ENCODE data around the gene IKZF5. TPM values are rescaled to one million over a fixed set of nuclear protein-coding genes. Genes with fewer than 3 reads are reported as not detected.

Gene IKZF5
- total RNA-seq, 1 donor from 2014 or later, result 13.4 TPM

DNA sequence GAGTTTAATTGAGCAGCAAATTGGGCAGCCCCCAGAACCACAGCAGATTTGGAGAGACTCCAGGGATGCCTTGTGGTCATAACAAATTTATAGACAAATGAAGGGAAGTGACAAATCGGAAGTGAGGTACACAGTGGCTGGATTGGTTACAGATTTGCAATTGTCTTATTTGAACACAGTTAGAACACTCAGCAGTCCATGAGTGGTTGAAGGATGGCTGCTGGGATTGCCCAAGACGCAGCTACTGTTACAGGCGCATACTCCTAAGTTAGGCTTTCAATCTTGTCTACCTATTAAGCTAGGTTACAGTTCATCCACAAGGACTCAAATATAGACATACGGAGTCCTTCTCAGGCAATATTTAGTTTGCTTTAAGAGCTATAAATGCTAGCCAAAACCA, 7.6 kb upstream of the IKZF5 start:
- DNase-seq, result no peak

DNA sequence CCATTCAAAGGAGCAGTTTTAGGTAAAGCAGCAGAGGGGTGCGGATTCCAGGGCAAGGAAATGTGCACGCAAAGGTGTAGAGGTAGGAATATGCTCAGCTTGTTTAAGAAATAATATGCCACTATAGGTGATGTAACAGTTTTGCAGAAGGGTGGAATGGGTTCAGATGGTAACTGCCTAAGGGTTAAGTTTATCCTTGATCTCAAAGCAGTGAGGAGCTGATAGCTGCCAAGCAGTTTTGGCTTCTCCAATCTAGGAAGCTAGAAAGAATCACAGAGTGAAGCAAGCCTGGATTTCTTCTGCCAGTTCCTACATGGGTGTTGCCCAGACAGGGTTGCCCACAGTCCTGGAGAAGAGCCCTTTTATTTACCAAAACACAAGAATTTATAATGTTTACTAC, 6.2 kb upstream of the IKZF5 start:
- DNase-seq, result no peak

DNA sequence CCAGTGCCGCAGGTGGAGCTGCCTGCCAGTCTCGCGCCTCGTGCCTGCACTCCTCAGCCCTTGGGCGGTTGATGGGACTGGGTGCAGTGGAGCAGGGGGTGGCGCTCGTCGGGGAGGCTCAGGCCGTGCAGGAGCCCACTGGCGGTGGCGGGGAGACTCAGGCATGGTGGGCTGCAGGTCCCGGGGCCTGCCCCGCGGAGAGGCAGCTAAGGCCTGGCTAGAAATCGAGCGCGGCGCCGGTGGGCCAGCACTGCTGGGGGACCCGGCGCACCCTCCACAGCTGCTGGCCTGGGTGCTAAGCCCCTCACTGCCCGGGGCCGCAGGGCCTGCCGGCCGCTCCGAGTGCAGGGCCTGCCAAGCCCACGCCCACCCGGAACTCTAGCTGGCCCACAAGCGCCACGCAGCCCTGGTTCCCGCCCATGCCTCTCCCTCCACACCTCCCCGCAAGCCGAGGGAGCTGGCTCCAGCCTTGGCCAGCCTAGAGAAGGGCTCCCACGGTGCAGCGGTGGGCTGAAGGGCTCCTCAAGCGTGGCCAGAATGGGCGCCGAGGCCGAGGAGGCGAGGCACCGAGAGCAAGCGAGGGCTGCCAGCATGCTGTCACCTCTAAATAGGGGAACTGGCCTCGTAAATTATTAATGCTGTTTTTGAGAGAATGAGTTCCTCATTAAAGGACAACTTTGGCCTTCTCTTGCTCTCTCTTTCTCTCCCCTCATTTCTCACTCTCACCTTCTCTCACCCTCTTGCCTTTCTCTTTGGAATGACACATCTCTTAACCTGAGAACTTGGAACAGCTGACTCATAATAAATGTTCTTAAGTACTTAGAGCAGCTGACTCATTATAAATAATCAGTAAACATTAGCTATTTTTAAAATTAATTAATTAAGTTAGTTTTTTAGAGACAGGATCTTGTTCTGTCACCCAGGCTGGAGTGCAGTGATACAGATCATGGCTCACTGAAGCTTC, 5.1 kb upstream of the IKZF5 start:
- no peak for DNase-seq

DNA sequence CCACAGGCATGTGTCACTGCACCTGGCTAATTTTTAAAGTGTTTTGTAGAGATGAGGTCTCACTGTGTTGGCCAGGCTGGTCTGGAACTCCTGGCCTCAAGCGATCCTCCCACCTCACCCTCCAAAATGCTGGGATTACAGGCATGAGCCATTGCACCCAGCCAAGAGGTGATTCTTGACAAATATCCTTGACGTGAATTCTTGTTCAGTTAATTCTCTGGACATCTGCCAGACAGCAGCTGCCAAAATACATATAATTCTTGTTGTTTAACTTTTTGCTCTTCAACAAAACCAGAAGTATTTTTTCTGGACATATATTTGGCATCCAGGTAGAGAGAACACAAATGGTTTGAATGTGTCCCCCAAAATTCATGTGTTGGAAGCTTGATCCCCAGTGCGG, 3.4 kb upstream of the IKZF5 start:
- no peak for DNase-seq

DNA sequence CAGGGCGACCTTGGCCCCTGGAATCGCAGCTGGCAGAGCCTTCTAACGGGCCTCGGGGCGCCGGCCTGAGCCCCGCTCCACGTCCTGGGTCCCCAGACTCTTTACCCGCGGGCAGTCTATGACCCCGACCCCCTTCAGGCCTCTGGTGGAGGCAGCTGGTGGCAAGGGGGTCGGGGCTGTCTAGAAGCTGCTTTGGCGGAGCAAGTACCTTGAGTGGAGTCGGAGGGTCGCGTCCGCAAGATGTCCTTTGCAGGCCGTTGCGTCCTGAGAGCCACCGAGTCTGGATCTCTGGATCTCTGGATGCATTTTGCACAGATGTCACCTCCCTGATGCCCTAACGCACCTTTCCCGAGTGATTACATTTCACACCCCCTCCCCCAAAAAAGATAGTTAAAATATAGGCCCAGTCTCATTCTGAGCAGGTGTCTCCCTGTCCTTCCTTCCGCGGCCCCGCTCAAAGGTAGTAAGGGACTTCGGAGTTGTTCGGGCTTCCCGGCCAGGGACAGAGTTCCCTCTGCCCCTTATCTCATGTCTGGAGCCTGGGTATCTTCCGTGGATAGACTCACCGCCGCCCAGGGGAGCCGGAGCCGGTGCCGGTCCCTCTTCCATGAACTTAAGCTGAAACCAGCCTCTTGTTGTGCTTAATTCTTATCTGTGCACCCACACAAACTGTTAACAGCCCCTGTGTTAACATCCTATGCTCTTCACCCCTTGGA, 668 bp upstream of the IKZF5 start:
- peak; percentile 34 for DNase-seq

DNA sequence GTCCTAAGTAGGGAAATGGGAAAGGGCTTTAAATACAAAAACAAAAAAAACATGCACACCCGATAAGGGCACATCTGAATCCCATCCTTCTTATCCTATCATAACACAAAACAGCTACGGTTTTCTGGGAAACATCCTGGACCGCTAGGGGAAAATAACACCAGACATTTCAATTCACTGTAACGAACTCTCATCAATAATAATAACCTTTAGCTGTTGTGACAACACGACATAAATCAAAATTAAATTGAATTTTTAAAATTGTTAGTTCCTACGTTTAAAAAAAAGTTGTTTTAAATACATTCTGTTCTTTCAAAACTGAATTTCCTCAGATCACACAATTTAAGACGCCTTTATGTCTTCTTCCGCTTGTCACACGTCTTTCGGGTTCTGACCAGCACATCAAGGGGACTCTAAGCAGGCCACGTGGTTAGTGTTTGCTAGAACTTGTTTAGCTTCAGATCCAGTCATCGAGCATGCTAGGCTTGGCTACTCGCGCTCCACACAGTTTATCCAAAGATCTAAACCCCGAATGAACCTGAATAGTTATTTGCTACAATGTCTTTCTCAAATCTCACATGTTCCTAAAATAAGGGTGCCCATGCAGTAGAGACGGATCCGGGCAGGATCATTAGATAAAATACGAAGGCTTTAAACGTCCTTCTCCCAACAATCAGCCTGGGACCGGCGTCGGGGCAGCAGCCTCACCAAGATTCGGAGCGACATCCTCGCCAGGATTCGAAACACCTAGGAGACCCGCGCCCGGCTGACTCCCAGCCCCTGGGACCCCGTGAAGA, 839 bp downstream of the IKZF5 start:
- no peak for DNase-seq

DNA sequence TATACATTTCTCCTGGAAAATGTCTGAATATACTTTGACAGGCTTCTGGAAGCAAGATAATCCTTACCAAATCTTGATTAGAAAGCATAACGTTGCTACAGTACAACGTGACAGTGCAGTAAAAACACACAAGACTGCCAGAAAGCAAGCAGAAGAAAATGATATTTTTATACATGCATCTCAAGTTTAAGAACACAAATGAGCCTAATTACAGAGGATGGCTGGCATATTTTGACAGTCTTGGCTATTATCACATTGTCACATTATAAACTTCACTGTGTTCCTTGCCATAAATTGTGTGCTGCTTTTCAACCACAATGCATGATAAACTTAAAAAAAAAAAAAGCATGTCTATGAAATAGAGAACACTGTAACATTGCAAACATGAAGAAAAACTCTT, 4.3 kb downstream of the IKZF5 start:
- no peak for DNase-seq

DNA sequence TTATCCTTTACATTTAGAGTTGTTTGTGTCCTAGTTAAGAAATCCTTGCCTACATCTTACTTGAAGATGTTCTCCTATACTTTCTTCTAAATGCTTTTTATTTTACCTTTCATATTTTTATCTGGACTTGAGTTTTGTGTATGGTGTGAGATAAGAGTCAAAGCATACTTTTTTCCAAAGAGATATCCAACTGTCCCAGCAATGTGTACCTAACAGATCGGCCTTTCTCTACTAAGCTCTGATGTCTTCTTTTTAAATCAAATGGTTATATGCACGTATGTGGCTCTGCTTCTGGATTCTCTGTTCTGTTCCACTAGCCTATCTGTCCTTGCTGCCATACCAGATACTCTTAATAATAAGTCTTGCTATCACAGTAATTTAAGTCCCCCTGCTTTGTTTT, 7.2 kb downstream of the IKZF5 start:
- no peak for DNase-seq

DNA sequence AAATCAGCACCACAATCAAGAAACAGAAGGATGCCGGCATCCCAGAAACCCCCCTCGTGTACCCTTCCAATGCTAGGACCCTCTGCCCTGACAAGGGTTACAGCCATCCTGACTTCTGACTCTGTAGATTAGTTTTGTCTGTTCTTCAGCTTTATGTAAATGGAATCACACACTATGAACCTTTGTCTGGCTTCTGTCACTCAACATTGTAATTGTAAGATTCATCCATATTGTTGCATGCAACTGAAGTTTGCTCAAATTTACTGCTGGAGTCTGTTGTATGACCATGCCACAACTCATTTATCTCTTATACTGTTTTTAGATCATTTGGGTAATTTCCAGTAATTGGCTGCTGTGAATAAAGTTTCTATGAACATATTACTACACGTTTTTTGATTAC, 8.4 kb downstream of the IKZF5 start:
- DNase-seq, result no peak

DNA sequence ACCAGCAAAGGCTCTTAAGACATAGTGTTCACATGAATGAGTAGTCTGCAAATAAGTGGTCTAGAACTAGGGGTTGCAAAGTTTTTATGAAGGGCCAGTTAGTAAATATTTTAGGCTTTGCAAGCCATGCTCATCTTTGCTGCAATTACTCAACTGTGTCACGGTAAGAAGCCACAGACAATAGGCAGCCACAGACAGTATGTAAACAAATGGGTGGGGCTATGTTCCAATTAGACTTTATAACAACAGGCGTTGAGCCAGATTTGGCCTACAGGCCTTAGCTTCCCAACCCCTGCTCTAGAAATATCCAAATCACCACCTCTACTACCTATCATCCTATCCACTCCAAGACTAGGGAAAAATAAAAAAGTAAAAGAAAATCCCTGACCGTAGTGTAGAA, 9.2 kb downstream of the IKZF5 start:
- DNase-seq, result no peak

DNA sequence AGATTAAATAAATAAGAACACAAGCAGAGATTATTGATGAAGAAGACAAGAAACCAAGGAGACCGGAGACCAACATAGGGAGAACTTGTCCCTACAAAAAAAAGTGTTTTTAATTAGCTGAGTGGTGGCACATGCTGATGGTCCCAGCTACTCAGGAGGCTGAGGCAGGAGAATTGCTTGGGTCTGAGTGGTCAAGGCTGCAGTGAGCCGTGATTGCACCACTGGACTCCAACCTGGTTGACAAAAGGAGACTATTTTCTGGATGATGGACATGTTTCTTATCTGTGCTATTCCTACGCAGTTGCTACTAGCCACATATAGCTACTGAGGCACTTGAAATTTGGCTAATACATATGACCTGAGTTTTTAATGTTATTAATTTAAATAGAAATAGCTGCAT, 9.7 kb downstream of the IKZF5 start:
- DNase-seq, result no peak

DNA sequence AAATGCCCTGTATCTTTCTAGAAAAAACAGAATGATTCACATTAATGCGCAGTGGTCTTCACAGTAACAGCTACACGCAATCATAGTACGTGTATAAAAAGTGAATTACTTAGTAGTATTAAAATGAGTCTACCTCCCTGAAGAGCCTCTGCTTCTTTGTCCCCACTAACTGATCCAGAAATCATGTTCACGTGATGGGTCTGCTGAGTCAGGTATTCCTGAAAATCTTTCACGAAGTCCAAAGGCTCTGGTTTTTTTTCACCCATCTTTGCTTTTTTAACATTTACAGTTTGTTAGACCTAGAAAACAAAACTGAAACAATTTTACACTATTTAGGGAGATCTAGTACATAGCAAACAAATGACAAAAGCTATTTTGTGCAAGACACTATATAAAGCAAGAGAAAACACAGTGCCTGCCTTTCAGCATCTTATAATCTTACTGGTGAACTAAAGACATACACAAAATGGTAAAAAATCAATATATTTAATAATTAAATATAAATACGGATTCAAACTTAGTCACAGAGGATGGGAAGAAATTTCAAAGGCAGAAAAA, 10.2 kb downstream of the IKZF5 start:
- no peak for DNase-seq

DNA sequence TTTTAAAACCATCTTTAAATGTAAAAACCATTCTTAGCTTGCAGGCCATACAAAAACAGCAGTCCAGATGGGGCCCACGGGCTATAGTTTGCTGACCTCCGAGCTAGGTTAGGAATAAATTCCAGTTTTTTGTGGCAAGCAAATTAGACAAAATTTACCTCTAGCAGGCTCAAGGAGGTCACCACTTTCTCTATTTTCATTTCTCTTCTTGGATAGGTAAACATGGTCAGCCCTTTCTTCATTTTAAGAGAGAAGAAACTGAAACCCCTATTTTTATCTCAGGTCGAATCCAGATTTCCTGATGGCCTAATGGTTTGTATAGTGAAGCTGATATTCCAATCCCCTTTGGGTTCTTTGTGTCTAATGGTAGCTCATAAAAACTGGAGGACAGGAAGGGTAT, 10.7 kb downstream of the IKZF5 start:
- DNase-seq, result no peak

DNA sequence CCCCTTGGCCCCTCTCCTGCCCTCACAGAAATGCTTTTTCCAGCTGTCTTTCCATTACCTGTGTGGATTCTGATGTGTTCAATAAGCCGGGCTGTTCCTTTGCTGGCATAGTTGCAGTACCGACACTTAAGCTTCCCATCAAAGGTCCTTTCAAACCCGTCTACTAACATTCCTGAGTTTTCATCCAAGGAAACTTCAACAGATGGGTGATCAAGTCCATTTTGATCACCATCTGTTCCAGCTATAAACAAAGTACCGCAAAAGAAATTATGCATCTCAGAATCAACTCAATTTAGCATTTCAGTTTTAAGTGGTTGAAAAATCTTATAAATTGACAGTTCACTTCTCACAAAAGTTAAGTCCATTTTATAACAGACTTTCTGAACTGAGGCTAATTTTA, 12.7 kb downstream of the IKZF5 start:
- no peak for DNase-seq

DNA sequence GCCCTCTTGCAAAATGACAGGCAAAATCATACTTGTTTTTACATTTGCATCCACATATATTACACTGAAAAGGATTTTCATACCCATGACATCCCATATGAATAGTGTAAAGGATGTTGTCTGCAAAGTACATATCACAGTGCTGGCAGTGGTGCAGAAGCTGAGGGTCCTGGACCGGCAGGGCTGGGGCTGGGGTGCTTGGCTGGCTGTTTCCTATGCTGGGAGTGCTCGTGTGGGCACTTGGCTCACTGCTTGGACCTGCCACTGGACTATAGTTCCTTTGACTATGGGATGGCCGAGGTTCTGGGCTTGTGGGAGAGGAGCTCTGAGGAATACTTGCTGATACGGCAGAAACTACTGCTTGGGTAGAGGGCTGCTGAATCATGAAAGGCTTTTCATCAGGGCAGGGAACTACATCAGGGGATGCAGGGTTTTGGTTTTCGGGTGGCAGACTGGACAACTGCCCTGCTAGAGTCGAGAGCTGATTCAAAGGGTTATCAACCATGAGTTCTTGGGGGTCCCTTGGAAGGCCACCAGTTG, 14.7 kb downstream of the IKZF5 start:
- DNase-seq, result no peak

DNA sequence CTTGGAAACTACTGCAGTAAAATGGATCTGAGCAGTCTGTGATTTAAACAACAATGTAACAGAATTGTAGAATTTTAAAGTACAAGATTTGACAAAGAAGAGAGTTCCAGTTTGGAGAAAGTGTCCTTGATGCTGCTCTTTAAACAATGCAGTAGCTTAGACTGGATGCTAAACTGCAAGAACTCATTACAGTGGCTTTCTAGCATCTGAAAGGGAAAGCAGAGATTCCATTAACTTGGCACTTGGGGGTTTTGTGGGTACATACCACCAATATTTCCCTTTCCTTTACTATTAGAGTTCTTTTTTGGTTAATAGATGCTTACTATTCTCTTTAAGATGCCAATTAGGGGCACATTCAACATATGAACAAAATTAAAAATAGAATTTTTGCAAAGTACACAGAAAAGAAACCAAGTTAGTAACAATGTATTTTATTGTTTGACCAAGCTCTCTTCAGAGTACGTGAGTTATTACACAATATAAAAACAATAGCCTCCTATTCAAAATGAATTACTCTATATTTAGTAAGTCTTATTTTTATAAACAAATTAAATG, 16.5 kb downstream of the IKZF5 start:
- no peak for DNase-seq

DNA sequence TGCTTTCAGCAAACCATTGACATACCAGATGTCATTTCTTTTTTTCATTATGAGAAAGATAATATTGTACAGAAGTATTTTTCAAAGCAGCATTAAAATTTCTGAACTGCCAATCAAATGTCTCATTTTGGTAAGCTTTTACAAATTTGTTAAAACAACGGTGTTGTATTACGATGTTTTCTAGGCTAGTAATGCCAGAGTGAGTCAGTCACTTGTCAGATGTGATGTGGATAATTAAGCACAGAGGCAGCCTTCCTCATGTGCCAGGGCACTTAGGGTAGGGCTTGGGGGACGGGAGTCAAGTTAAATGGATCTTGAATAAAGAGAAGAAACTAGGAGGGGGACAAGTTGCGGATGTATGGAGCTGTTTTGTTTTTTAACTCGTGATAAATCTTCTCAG, 18.3 kb downstream of the IKZF5 start:
- DNase-seq, result no peak

DNA sequence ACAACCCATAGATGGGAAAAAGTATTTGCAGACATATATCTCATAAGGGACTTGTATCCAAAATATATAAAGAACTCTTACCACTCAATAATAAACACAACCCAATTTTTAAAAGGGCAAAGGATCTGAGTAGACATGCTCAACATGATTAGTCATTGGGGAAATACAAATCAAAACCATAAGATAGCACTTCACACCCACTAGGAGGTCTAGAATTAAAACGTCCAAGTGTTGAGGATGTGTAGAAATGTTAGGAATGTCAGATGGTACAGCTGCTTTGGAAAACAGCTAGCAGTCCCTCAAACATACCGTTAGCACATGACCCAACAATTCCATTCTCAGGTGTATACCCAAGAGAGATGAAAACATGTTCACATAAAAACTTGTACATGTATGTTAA, 20.1 kb downstream of the IKZF5 start:
- DNase-seq, result no peak

DNA sequence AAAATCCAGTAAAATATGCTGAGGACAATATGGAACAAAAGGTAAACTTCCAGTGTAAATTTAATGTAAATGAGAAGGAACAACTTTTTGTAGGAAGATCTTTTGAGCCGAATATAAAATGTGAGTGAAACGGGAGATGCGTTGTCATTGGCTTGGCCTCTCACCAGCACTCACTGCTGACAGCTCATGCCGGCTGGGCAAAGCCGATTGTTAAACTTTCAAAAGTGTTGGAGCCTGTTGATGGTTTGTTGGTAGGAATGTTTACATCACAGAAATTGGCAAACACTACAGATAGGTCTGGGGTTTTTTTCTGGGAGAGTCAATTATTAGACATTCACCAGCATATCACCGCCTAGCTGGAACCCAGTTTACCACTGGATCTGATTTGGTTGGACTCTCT, 22.3 kb downstream of the IKZF5 start:
- DNase-seq, result no peak

DNA sequence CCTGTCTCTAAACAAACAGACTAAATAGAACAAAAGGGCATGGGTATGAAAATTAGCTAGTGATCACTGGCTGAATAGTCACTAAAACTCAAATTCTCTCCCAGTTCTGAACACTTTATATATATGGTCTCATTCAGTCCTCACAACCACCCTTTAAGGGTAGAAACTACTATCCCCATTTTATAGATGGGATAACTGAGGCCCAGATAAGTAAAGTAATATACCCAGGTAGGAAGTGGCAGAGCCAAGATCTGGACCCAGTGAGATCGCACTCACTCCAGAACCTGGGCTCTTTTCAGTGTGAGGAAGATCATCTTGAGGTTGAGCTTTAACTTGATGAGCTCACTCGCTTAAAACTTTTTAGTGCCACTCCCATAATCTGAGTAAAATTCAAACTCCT, 23.9 kb downstream of the IKZF5 start:
- no peak for DNase-seq

DNA sequence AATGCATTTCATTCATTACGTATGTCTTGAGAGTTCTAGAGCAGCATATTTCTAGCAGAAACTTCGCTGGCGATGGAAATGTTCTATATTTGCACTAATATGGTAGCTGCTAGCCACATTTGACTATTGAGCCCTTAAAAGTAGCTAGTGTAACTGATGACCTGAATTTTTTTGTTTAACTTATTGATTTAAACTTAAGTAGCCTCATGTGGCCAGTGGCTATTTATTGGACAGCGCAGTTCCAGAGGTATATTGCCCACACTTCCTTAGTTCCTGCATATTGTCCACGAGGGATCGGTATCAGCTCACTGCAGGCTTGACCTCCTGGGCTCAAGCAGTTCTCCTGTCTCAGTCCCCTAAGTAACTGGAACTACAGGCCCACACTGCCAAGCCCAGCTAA, 24.7 kb downstream of the IKZF5 start:
- DNase-seq, result no peak

DNA sequence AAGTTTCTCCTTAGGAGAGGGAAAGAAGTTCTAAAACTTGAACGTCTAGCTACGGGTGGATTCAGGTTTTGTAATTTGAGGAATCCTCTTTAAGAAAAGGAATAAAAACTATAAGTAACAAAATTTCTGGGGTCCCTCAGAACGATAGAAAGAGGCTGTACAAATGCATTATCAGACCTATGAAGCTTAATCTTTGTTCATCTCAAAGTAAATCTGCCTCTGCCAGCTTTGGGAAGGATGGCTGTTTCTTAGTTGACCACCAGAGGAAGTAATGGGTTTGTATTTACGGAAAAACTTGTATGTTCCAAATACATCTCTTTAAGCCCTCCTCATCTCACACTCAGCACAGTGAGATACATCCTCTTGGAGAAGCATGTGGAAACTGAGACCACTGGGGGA, 27.5 kb downstream of the IKZF5 start:
- DNase-seq, result no peak

Measured in occipital lobe (tissue), 2 donors.